Neural cell (in vitro differentiated cells): Measurements from ENCODE around the gene VEPH1.

Experiments
- CTCF ChIP-seq: fragments of 450-650 bp; IDR thresholded peaks from 2 replicates; pipeline ENCODE4 v1.5.1; 2014; ENCODE audit warnings: antibody characterized with exemption, mild to moderate bottlenecking, moderate library complexity; ENCODE audit not compliant: poor library complexity, severe bottlenecking
- RAD21 ChIP-seq: fragments of 450-650 bp; conservative IDR thresholded peaks from 2 replicates; pipeline ENCODE4 v1.6.1; 2014; ENCODE audit warnings: antibody characterized with exemption, mild to moderate bottlenecking, moderate library complexity
- TAF1 ChIP-seq: IDR thresholded peaks from 2 replicates; pipeline ENCODE4 v1.6.1; 2012; ENCODE audit warnings: low read depth

- no peak for TF ChIP-seq CTCF
- TF ChIP-seq RAD21, result no peak
- TF ChIP-seq TAF1, result no peak
Measured at GRCh38 chr3:157436583-157437291, 66.5 kb downstream of the VEPH1 start, which contains the start of gene PTX3.
